ENCODE measurements around the gene LRRN4.

- TF ChIP-seq ZNF302 (CRISPR knock-in tag; IDR thresholded peaks at IDR 0.05): no peak
- TF ChIP-seq RAD21 (conservative IDR thresholded peaks at IDR 0.05 in 1 of 2, IDR thresholded peaks at IDR 0.05 in 1 of 2): no peak
- TF ChIP-seq ESRRA (IDR thresholded peaks at IDR 0.05; ENCODE audit: borderline replicate concordance, low read length): no peak
- TF ChIP-seq CTCF (IDR thresholded peaks at IDR 0.05): no peak
- no peak for TF ChIP-seq POLR2A (IDR thresholded peaks at IDR 0.05; ENCODE audit: low read length)
- TF ChIP-seq MAX (IDR thresholded peaks at IDR 0.05): no peak
Observed at GRCh38 chr20:6038256-6038655, 15.6 kb downstream of the LRRN4 start.

Measured in A549 (cell line).